ENCODE data around the gene WFS1.

DNA sequence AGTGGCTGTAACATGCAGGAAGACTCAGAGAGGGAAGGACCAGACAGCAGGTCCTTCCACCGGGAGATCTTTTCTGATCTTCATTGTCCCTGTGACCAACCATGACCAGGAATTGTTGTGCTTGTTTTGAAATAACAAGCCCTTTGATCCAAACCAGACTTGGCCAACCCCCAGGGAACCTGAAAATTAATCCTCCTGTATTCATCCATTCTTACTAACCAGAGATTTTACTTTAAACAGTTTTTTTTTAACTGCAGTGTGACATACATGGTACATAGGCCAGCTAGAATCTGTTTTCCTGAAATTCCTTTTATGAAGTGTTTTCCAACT lies 4.0 kb downstream of the WFS1 start:
- TF ChIP-seq, protein P1, sequence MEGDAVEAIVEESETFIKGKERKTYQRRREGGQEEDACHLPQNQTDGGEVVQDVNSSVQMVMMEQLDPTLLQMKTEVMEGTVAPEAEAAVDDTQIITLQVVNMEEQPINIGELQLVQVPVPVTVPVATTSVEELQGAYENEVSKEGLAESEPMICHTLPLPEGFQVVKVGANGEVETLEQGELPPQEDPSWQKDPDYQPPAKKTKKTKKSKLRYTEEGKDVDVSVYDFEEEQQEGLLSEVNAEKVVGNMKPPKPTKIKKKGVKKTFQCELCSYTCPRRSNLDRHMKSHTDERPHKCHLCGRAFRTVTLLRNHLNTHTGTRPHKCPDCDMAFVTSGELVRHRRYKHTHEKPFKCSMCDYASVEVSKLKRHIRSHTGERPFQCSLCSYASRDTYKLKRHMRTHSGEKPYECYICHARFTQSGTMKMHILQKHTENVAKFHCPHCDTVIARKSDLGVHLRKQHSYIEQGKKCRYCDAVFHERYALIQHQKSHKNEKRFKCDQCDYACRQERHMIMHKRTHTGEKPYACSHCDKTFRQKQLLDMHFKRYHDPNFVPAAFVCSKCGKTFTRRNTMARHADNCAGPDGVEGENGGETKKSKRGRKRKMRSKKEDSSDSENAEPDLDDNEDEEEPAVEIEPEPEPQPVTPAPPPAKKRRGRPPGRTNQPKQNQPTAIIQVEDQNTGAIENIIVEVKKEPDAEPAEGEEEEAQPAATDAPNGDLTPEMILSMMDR (conservative IDR thresholded peaks at IDR 0.05; ENCODE audit: low read length): no peak
- TF ChIP-seq EZH2phosphoT487 (IDR thresholded peaks at IDR 0.05; ENCODE audit: borderline replicate concordance): no peak

Measured in Loucy (cell line).